GM18870 (cell line): ENCODE results near the gene PDXDC1.
"Not testable (repeated sequence)": the region's sequence is repeated elsewhere in the genome, so short reads cannot be mapped to it uniquely, and the experiment has no call there.

Source experiments
- ATAC-seq: cut with Tn5 transposase; IDR thresholded peaks from one replicate; pipeline ENCODE4 v1.9.1; 2021; ENCODE audit warnings: moderate library complexity; ENCODE audit not compliant: unreplicated experiment

Gene PDXDC1

GRCh38 chr16:15015671-15016070 is 40.8 kb downstream of the PDXDC1 start:
- ATAC-seq, result not testable (repeated sequence)

DNA sequence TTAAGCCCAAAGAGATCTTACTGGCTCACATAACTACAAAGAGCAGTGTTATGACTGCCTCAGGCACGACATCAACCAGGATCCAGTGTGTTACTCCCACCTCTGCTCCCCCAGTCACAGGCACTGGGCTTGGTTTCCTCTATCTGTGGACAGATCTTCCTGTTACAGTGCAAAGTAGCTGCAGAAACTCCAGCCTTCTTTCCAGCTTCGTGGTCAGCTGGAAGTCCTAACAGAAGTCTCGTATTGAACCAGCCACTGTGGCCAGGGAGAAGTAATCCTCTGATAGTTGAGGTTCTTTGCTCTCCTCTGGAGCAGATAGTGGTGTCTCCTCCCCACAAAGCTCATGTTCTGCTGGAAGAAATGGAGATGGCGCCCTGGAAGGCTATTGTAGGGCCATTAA is 41.5 kb downstream of the PDXDC1 start:
- not testable (repeated sequence) for ATAC-seq

DNA sequence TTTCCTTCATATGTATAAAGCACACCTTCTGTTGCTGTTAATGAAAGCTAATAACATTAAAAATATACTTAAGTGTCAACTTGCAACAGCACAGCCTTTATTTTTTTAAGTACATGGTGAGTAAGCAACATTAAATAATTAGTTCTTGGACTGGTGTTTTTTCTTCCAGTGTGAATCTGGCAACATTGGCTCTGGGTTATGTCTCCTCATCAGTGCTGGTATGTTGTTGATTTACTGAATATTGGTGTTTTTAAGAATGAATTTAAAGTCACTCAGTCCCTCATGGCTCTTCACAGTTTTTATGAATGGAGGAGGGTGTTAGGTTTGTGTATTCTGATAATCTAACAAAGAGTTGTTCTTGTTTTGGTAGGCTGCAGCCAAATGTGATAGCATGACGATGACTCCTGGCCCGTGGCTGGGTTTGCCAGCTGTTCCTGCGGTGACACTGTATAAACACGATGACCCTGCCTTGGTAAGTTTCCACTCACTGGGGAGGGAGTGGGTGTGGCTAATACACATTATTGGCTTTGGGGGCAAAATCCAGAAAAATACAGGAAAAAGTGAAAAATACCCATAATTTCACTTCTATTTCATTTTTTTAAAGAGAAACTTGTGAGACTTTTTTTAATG is 42.2 kb downstream of the PDXDC1 start:
- ATAC-seq, result not testable (repeated sequence)

- not testable (repeated sequence) for ATAC-seq
Observed at GRCh38 chr16:15021429-15021828, 46.6 kb downstream of the PDXDC1 start.

DNA sequence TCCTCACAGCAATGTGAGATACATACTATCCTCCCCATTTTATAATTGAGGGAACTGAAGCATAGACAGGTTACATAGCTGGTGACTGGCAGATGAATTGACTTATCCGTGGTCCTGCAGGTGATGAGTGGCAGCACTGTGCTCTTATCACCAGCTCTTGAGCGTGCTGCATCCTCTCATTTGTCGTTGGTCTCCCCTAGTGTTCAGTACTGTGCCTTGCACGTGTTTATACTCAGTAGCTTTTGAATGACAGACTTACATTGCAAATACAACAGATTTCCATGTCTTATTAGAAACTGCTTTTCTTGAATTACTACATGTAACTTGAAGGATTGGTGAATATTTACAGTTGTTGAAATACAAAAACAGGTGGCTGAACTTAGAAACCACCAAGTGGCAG is 47.4 kb downstream of the PDXDC1 start:
- peak; percentile 48 for ATAC-seq

DNA sequence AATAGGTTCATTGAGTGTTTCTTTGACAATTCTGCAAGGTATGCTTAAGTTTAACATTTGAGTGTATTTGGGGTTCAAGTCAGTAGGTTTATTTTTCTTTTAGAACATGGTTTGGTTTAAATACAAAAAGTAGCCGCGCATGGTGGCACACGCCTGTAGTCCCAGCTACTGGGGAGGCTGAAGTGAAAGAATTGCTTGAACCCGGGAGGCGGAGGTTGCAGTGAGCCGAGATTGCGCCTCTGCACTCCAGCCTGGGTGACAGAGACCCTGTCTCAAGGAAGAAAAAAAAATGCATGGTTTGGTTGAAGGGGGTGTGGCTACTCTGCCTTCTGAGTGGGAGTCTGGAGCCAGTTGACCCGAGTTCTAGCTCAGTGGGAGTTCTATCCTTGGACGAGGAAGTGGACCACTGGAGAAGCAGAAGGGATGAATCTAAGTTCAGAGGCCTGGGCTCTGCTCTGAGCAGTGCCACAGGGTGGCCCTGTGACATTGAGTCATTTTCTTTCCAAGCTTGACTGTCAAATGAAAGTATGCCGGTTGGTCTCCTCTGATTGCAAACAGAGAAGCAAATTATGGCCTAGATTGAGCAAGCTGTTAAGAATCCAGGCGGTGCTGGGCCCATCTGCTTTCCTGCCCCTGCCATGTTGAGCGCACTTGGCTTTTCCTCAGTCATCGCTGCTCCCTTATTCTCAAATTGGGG is 48.7 kb downstream of the PDXDC1 start:
- ATAC-seq, result not testable (repeated sequence)

DNA sequence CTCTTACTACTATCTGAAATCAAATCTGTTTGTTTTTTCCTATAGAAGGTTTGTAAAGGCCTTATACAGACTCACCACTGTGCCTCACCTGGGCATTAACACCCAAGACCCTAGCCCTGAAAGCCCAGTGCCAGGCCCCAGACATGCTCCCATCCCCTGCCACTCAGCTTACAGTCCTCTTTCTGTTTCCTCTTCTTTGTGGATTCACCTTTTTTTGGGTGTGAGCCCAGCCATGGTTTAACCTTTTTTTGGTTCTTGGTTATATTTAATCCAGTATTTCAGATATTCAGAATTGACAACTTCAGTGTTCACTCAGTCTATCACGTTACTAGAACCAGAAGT is 50.0 kb downstream of the PDXDC1 start:
- ATAC-seq, result not testable (repeated sequence)

GRCh38 chr16:15025234-15025951 is 50.6 kb downstream of the PDXDC1 start:
- not testable (repeated sequence) for ATAC-seq

DNA sequence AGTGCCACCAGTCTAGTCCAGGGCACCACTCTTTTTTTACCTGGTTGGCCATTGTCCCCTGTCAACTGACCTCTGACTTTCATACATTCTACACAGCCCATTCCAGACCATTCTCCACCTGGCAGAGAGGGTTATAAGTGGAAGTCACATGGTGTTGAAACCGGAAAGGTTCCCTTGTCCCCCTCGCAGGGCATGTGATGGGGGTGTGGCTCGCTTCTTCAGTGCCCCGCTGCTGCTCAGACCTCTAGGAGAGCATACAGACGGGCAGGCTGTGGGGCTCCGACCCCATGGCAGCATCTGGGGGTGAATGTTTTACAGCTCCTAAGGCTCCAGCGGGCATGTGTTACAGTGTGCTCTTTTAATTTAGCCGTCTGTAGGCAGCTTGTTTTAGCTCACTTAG is 52.2 kb downstream of the PDXDC1 start:
- ATAC-seq, result not testable (repeated sequence)

DNA sequence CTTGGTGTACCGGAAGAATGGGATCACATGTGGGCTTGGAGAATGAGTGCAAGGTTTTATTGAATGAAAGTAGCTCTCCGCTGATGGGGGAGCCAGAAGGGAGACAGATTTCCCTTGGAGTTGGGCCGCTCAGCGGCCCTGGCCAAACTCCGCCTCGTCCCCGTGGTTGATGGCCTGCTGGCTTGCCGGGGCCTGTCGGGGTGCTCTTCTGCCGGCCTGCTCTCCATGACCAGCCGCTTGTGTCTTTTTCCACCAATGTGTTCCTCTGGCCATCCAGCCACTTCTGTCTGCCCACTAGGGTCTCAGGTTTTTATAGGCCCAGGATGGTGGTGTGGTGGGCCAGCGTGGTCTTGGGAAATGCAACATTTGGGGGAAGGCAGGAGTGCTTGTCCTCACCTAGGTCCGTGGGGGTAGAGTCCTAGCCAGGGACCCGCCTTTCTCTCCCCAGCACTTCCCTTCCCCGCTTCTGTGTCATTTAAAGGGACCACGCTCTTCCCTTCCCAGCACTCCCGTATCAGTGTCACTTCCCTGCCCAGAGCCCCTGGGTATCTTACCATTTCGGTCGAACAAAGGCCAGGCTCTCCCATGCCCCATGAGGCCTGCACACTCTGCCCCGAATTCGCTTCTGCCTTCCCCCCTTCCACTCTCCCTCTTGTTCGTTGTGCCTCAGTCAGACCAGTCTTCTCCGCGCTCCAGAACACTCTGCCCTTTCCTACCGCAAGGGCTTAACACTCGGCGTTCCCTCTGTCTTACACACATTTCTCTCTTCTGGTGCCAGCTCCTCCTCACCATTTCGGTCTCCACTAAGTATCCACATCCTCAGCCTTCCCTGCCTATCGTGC is 52.9 kb downstream of the PDXDC1 start:
- not testable (repeated sequence) for ATAC-seq

- ATAC-seq, result not testable (repeated sequence)
Observed at GRCh38 chr16:15028345-15028715, 53.5 kb downstream of the PDXDC1 start.

DNA sequence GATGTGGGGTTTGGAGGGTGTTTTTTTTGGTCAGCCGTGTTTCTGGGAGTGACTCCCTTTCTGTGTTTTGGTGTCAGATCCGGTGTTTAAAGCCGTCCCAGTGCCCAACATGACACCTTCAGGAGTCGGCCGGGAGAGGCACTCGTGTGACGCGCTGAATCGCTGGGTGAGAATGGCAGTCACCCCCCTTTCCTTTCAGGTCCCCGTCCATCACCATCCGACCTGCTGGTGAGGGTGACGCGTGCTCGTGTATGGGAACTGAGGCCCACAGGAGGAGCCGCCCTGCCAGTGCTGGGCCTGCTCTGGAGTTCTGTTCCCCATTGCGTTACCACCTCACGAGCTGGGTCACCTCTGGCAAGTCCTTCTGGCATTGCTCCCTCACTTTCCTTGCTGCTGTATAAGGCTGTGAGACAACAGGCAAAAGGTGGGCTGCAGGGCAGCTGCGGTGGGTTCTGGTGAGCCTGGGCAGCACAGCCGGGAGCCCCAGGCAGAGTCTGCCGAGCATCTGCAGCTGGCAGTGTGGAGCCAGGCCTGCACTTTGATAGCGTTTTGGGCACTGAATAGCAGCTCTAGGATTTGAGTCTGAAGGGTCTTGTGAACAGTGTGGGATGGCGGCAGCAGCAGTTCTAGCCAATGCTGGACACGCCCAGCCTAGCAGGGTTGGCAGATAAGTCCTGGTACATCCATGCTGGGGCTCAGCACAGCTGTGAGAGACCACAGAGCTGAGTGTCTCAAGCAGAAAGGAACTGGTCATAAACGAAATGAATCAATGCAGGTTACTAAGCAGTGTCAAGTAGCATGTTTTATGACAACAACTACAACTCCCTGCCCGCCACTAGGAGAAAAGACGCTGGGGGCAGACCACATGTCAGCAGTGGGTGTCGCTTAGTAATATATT is 54.2 kb downstream of the PDXDC1 start:
- not testable (repeated sequence) for ATAC-seq

DNA sequence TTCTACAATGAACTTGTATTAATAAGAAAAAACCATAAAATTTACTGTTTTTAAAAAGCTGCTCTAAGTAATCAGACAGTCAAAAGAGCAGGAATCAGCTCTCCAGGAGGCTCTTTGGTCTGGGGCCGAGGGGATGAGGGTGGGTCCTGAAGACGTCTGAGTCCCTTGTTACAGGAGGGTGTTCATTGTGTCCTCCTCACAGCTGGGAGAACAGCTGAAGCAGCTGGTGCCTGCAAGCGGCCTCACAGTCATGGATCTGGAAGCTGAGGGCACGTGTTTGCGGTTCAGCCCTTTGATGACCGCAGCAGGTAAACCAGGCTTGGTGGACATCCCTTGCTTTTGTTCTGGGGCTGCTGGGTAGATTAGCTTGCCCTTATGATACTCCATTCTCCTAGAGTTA is 54.9 kb downstream of the PDXDC1 start:
- not testable (repeated sequence) for ATAC-seq

GRCh38 chr16:15031179-15031578 is 56.4 kb downstream of the PDXDC1 start:
- no peak for ATAC-seq

DNA sequence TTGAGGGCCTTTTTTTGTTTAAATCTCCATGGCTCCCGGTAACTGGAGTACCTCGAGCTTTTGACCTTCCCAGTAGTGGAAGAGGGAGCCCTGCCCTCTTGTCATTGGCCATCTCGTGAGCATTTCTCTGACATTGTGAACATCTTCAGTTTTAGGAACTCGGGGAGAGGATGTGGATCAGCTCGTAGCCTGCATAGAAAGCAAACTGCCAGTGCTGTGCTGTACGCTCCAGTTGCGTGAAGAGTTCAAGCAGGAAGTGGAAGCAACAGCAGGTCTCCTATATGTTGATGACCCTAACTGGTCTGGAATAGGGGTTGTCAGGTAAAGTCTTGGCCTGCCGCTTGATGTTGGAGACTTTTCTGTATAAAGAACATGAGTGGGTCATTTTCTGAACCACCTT is 56.8 kb downstream of the PDXDC1 start:
- no peak for ATAC-seq

- no peak for ATAC-seq
Observed at GRCh38 chr16:15032547-15033308, 57.9 kb downstream of the PDXDC1 start.

- ATAC-seq, result no peak
Observed at GRCh38 chr16:15033309-15033707, 58.5 kb downstream of the PDXDC1 start.

DNA sequence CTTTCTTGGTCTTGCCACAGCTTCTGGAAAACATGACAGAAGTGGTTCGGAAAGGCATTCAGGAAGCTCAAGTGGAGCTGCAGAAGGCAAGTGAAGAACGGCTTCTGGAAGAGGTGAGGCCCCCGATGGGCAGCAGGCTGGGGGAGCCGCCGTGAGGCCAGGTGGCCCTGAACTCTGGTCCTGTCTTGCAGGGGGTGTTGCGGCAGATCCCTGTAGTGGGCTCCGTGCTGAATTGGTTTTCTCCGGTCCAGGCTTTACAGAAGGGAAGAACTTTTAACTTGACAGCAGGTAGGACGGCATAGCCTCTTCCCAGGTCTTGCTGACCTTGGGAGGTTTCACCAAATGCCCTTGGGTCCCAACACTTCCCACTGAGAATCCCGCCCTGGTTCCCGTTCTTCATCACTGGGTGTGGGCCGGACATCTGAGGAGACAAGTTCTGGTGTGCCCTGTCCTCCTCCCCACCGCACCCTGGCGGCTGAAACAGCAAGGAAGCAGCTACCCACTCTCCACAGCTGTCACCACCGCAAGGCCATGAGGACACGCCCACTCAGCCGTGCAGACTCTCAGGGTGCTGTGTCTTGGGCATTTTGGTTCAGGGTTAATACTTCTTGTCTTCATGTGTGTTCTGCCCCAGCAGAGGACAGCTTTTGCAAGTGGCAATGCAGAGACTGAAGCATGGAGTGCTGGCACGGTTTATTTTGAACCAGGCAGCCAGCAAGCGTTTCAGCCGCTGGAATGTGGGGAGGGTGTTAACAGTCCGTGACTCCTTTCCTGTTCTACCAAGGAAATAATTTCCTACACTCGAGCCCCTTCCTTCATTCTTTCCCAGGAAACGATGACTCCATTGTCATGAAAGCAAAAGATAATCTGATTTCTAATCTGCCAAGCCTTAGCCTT is 59.7 kb downstream of the PDXDC1 start:
- no peak for ATAC-seq
